Stimulated activated naive CD4-positive, alpha-beta T cell treated with Interleukin-2 at 50 U/mL for 16 hours (primary cell): ENCODE results near the gene TNFRSF12A.

Experiments
- DNase-seq: peaks from one replicate; lab custom pipeline; 2025; lab: John Stamatoyannopoulos, UW

The TNFRSF12A gene

DNA sequence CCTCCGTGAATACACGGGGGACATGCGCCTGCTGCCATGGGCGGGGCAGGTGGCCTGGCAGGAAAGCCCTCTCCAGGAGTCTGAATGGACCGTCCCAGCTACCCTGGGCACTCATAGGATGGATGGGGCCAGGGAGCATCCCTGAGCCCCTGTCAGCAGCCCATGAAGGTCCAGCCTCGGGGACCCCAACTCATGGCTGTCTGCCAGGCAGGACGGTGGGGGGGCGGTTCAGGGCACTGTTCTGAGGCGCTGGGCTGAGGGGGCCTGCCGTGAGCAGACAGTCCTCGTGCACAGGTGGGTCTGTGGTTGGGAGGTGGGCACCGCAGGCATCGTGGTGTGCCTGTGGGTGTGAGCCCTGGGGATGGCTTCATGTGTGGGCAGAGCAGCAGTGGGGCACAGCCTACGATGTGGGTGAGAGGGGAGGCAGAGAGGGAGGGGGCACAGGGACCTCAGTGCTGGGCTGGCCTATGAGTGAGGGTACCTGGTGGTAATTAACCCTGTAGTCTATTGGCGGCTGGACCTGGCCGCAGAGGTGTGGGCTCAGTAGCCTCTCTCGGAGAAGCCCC is 33.5 kb upstream of the TNFRSF12A start:
- DNase-seq: no peak

- DNase-seq: no peak
These were observed 32.9 kb upstream of the TNFRSF12A start for GRCh38 chr16:2987286-2987685.

- DNase-seq: no peak
These were observed 32.3 kb upstream of the TNFRSF12A start for GRCh38 chr16:2987833-2988232.

- no peak for DNase-seq
These were observed 31.5 kb upstream of the TNFRSF12A start for GRCh38 chr16:2988590-2989099.

GRCh38 chr16:2990891-2991290 is 29.3 kb upstream of the TNFRSF12A start:
- no peak for DNase-seq

DNA sequence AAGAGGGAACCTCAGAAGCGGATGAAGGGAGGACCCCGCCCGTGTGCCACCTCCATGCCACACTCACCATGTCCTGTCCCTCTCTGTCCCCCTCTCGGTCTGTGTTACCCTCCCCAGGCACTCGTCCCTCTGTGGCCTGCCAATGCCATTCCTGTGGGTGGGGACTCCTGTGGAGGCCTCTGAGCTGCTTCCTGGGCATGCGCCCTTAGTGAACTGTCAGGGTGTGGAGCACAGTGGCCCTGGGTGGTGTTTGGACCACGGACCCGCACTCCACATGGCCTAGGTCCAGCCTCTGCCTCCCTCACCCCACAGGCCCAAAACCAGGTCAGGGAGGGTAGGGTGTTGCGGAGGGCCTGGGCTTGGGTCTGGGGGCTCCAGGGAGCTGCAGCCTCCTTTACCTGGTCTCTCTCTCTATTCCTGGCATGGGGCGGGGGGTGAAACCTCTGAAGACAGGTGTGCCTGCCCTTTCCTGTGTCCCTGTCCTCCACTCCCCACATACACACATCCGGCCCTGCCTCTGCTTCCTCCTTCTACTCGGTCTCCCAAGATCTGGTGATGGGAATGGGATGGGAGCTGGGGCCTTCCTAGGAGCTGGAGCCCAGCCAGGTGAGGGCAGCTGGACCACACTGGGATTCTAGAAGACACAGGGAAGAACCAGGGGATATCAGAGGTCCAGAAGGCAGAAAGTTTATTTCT is 28.5 kb upstream of the TNFRSF12A start:
- no peak for DNase-seq

- DNase-seq: no peak
These were observed 27.6 kb upstream of the TNFRSF12A start for GRCh38 chr16:2992383-2993081.

DNA sequence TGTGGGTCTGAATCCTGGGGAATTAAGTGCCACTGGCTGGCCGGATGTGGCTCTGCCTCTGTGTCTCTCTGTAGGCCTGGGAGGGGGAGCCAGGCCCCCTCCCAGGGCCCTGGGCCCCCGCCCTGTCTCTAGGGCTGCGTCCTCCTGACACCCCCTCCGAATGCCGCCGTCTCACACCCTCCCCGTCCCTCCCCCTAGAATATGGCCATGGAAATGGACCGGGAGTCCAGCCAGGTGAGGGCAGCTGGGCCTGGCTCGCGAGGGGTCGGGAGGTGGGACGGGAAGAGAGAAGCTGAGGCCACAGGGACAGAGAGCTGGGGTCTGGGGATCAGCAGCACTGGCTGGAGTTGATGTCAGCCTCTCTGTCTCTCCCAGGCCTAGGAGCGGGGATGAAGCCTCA is 23.9 kb upstream of the TNFRSF12A start:
- DNase-seq: no peak

DNA sequence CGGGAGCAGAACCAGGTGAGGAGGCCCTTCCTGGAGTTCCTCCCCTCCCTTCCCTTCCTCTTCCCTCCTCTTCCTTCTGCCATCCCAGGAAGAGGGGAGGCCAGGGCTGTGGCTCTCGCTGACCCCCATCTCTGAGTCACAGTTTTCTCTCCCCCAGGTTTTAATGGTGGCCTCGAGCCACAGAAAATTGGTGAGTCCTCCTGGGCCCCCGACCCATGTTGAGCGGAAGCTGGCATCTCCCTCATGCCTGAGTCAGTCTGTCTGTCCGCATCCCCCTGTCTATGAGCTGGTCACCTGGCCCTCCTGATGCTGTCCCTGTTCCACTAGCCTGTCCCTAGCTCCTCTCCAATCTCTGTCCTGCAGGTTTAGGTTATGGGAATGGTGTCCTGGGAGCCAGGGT is 20.2 kb upstream of the TNFRSF12A start:
- DNase-seq: no peak

DNA sequence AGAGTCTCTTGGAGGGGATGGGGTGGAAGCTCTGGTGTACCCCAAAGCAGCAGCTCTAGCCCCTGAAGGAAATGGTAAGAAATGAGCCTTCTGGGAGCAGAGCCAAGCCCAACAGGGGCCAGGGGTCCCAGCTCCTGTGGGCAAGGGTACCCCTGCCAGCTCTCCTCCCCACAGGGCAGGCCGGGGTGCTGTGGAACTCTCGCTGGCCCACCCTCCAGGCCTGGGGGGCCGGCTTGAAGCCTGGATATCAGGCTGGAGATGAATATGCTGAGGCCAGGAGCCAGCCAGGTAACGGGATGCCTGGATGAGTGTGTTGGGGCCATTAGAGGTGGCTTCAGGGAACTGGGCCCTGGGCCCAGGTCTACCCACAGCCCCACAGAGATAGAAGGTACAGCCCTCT is 19.6 kb upstream of the TNFRSF12A start:
- DNase-seq: no peak

- no peak for DNase-seq
These were observed 18.9 kb upstream of the TNFRSF12A start for GRCh38 chr16:3001316-3001715.

GRCh38 chr16:3003582-3004270 is 16.4 kb upstream of the TNFRSF12A start:
- peak; percentile 98 for DNase-seq

GRCh38 chr16:3004319-3004718 is 15.8 kb upstream of the TNFRSF12A start:
- DNase-seq: no peak

DNA sequence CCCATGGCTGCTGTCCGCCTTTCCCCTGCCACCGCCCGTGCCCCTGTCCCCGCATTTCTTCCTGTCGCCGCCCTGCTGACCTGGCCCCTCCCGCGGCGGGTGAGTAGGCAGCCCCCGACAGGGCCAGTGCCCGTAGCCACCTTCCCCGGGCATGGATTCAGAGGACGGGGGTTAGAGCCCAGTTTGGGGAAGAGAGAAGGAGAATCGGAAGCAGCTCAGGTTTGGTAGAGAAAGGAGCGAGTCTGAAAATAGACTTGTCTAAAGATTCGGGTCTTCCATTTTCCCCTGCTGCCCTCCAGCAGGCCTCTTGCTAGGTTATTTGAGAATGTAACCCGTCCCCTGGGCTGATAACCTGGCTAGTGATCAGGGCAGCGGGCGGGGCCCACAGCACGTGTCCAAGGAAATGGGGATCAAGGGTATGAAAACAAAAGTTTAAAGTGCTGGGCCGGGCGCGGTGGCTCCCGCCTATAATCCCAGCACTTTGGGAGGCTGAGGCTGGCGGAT is 15.3 kb upstream of the TNFRSF12A start:
- no peak for DNase-seq

DNA sequence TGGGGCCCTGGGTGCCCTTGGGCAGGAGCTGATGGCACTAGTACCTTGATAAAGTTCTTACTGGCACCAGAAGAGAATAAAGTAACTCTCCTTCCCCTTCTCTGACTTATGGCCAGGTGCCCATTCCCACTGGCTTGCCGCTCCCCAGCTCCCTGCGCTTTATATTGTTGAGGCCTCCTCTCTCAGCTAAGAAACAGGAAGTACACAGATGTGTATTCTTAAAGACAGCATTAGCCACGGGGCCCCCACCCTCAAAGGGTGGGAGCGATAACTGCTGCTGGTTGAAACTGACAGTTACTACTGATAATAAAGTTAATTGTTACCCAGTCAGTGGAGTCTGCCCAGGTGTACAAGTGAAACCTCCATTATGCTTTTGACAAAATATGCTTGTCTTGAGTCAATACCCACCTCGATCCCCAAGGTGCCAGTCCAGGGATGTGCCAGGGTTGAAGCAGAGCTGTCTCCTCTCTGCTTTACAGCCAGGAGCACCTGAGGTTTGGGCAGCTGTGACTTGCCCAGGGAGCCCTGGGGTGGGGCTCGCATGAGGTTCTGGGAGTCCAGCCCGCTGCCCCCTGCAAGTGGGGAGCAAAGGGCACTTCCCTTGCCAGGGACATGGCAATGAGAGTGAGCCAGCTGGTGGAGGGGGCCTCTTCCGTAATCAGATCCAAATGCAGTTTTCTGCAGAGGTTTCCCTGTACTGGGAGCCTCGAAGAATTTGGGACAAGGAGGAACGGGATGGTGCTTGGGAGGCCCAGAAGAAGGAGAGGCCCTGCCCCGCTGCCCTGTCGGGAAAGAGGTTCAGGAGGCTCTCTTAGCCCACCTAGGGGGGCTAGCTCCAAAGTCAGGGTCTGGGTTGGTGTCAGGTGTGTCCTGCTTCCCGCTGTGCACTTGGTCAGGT is 12.9 kb upstream of the TNFRSF12A start:
- no peak for DNase-seq

- DNase-seq: no peak
These were observed 12.0 kb upstream of the TNFRSF12A start for GRCh38 chr16:3007957-3008689.

DNA sequence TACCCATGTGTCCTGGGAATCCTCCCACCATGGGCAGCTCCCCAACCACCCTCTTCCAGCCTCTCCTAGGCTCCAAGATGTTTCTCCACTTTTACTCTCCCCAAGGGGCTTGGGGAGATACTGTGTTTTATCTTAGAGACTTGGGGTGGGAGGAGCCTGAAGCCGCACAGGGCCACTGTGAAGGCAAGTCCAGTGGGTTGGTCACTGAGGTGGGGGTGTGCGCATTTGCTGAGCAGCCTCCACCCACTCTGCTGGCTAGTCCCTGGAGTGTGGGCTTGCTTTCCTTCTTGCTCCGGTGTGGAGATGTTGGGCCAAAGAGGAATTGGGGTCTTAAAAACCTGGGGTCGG is 11.5 kb upstream of the TNFRSF12A start:
- DNase-seq: no peak

DNA sequence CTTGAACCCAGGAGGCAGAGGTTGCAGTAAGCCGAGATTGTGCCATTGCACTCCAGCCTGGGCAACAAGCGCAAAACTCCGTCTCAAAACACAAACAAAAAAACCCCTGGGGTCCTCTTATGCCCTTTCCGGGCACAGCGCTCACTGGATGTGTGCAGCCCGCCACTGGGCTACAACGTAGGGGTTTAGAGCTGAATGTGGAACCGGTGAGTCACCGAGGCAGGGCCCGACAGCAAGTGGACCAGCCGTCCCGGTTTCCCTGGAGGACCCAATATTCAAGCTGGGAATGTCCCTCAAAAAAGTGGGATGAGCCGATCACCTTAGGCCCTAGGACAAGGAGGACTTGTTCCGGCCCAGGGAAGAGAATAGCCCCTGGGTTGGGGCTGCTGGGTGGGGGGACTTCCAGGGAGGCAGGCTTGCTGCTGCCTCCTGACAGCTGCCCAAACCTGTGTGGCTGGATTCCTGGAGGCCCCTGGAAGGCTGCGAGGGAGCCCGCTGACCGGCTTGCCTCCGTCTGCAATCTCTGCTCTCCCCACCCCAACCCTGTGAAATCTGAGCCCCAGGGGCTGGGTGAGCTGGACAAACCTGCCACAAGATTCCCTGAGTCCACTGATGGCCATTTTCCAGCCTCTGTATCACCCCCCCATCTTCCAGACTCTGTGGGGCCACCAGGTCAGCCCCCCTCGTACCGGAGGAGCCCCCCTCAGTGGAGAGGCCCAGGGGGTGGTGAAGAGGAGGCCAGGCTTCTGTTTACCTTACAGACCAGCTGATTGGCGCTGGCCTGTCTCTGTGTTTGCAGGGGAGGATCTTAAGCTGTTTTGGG is 10.4 kb upstream of the TNFRSF12A start:
- no peak for DNase-seq

- no peak for DNase-seq
These were observed 9.7 kb upstream of the TNFRSF12A start for GRCh38 chr16:3010510-3010909.

GRCh38 chr16:3012246-3012645 is 7.9 kb upstream of the TNFRSF12A start:
- DNase-seq: no peak
